A549 (cell line): ENCODE measurements around the gene MSMP. TPM values are rescaled to one million over a fixed set of nuclear protein-coding genes. Genes with fewer than 3 reads are reported as not detected.
A peak's percentile ranks its signal among the peaks of the same experiment; 100 is the strongest.

Experiments used
- ATAC-seq, 2 experiments: fragments of 200-7000 bp in 1 of 2; fragments of >200 bp in 1 of 2; cut with Nextera tagmentation in 1 of 2; cut with Tn5 transposase in 1 of 2; 3 replicates each; pipeline versions ENCODE4 v1.8.0 to v1.9.1; 2018 to 2020; ENCODE audit warnings: mild to moderate bottlenecking in 1 of 2, moderate library complexity in 1 of 2
- CTCF ChIA-PET: fragments of 300-600 bp; sonication (Branson Sonifier 250); formaldehyde crosslinking; extraction: SDS; loops from one replicate; lab custom pipeline; 2021; ENCODE audit warnings: antibody characterized with exemption, inconsistent platforms; lab: Yijun Ruan, JAX
- POLR2A ChIA-PET: fragments of 350-600 bp; formaldehyde crosslinking; extraction: SDS; loops from one replicate; lab custom pipeline; 2021; ENCODE audit warnings: antibody characterized with exemption, inconsistent platforms; lab: Yijun Ruan, JAX
- DNase-seq, 2 experiments: peaks; one replicate each; pipeline versions ENCODE4 v3.0.0 to v3.0.0-alpha.2; 2011 to 2016; ENCODE audit warnings: low read depth in 1 of 2, low spot score in 1 of 2
- FAIRE-seq: peaks from 2 replicates; lab custom pipeline; 2011; peaks lifted over from hg19 to GRCh38; lab: Jason Lieb, UNC
- H3K27ac ChIP-seq, 2 experiments: fragments of >200 bp; sonication (Bioruptor Twin); formaldehyde crosslinking; 3 replicates each; pipeline ENCODE4 v1.5.1; 2016 to 2017
- H3K4me1 ChIP-seq: fragments of >200 bp; sonication (Bioruptor Twin); formaldehyde crosslinking; 3 replicates; pipeline ENCODE4 v1.6.1; 2016
- H3K4me2 ChIP-seq: fragments of >200 bp; sonication (Bioruptor Twin); formaldehyde crosslinking; 3 replicates; pipeline ENCODE4 v1.6.1; 2016
- H3K4me3 ChIP-seq: fragments of >200 bp; sonication (Bioruptor Twin); formaldehyde crosslinking; 3 replicates; pipeline ENCODE4 v1.5.1; 2016
- H3K9me3 ChIP-seq: fragments of >200 bp; sonication (Bioruptor Twin); formaldehyde crosslinking; 3 replicates; pipeline ENCODE4 v1.6.1; 2016
- BHLHE40 ChIP-seq: IDR thresholded peaks from 2 replicates; pipeline ENCODE4 v1.6.1; 2012; ENCODE audit warnings: low read depth, low read length, inconsistent platforms
- CEBPB ChIP-seq, 2 experiments: fragments of >200 bp in 1 of 2; sonication (Bioruptor Twin) in 1 of 2; formaldehyde crosslinking in 1 of 2; IDR thresholded peaks; 2 replicates each; pipeline ENCODE4 v1.6.1; 2012 to 2016
- CHD4 ChIP-seq: fragments of 200-600 bp; sonication (generic); IDR thresholded peaks from 2 replicates; pipeline ENCODE4 v1.6.1; 2016; ENCODE audit warnings: antibody characterized with exemption, mild to moderate bottlenecking, borderline replicate concordance
- CTCF ChIP-seq: fragments of >200 bp; sonication (Bioruptor Twin); formaldehyde crosslinking; IDR thresholded peaks from 3 replicates; pipeline ENCODE4 v1.5.1; 2016
- EHMT2 ChIP-seq: fragments of 200-600 bp; sonication (generic); IDR thresholded peaks from 2 replicates; pipeline ENCODE4 v1.6.1; 2016; ENCODE audit warnings: antibody characterized with exemption, low read depth, mild to moderate bottlenecking, moderate library complexity
- FOSL2 ChIP-seq, 2 experiments: fragments of 450-650 bp in 1 of 2; fragments of >200 bp in 1 of 2; sonication (Bioruptor Twin) in 1 of 2; formaldehyde crosslinking; IDR thresholded peaks; 2 replicates each; pipeline versions ENCODE4 v1.5.0 to v1.6.1; 2016 to 2020; ENCODE audit warnings: mild to moderate bottlenecking in 1 of 2, moderate library complexity in 1 of 2
- GATA3 ChIP-seq: IDR thresholded peaks from 2 replicates; pipeline ENCODE4 v1.6.1; 2012; ENCODE audit warnings: borderline replicate concordance
- HES2 ChIP-seq: fragments of >200 bp; sonication (Bioruptor Twin); formaldehyde crosslinking; IDR thresholded peaks from 2 replicates; pipeline ENCODE4 v1.6.1; 2016
- HEYL ChIP-seq: fragments of 250-450 bp; sonication (Bioruptor Pico); IDR thresholded peaks from 2 replicates; pipeline ENCODE4 v1.8.0; 2021; ENCODE audit warnings: mild to moderate bottlenecking, moderate library complexity
- HOXB13 ChIP-seq: fragments of 250-450 bp; sonication (Bioruptor Pico); IDR thresholded peaks from 2 replicates; pipeline ENCODE4 v1.5.0; 2020; ENCODE audit warnings: low read depth, mild to moderate bottlenecking, moderate library complexity
- HOXB5 ChIP-seq: fragments of 250-450 bp; sonication (Bioruptor Pico); IDR thresholded peaks from 2 replicates; pipeline ENCODE4 v1.5.0; 2020; ENCODE audit warnings: mild to moderate bottlenecking, moderate library complexity
- KDM5A ChIP-seq: fragments of 200-600 bp; sonication (generic); IDR thresholded peaks from 2 replicates; pipeline ENCODE4 v1.6.1; 2016; ENCODE audit warnings: antibody characterized with exemption, mild to moderate bottlenecking
- MYC ChIP-seq: IDR thresholded peaks from 2 replicates; pipeline ENCODE4 v1.6.1; 2012; ENCODE audit warnings: mild to moderate bottlenecking, inconsistent platforms, low read length, improper control_type of control experiment, borderline replicate concordance
- NFE2L2 ChIP-seq: fragments of 150-350 bp; conservative IDR thresholded peaks from 2 replicates; pipeline ENCODE4 v1.6.1; 2014; ENCODE audit warnings: low read length
- NR3C1 ChIP-seq: fragments of >200 bp; sonication (Bioruptor Twin); formaldehyde crosslinking; IDR thresholded peaks from 3 replicates; pipeline ENCODE4 v1.6.1; 2017
- PBX3 ChIP-seq: IDR thresholded peaks from 2 replicates; pipeline ENCODE4 v1.6.1; 2012
- POLR2A ChIP-seq: IDR thresholded peaks from 2 replicates; pipeline ENCODE4 v1.6.1; 2012; ENCODE audit warnings: mild to moderate bottlenecking, low read length
- POLR2AphosphoS2 ChIP-seq: conservative IDR thresholded peaks from 2 replicates; pipeline ENCODE4 v1.6.1; 2012; ENCODE audit warnings: low read length, improper control_type of control experiment, inconsistent platforms
- RARB ChIP-seq: fragments of 250-450 bp; sonication (Bioruptor Pico); IDR thresholded peaks from 2 replicates; pipeline ENCODE4 v1.8.0; 2021; ENCODE audit warnings: mild to moderate bottlenecking, moderate library complexity
- REST ChIP-seq: fragments of 200-600 bp; sonication (generic); IDR thresholded peaks from 2 replicates; pipeline ENCODE4 v1.6.1; 2016; ENCODE audit warnings: antibody characterized with exemption, mild to moderate bottlenecking, moderate library complexity
- RFX5 ChIP-seq: fragments of 450-650 bp; IDR thresholded peaks from 2 replicates; pipeline ENCODE4 v1.7.1; 2014; ENCODE audit warnings: antibody characterized with exemption, mild to moderate bottlenecking, moderate library complexity
- SMC3 ChIP-seq: fragments of >200 bp; sonication (Bioruptor Twin); formaldehyde crosslinking; IDR thresholded peaks from 3 replicates; pipeline ENCODE4 v1.6.1; 2018; ENCODE audit warnings: inconsistent platforms
- TFCP2L1 ChIP-seq: fragments of 250-450 bp; sonication (Bioruptor Pico); IDR thresholded peaks from 2 replicates; pipeline ENCODE4 v1.5.0; 2021; ENCODE audit warnings: mild to moderate bottlenecking
- USF2 ChIP-seq: fragments of 450-650 bp; IDR thresholded peaks from 2 replicates; pipeline ENCODE4 v1.6.1; 2014; ENCODE audit warnings: antibody characterized with exemption
- ZC3H11A ChIP-seq: fragments of 450-650 bp; IDR thresholded peaks from 2 replicates; pipeline ENCODE4 v1.6.1; 2014; ENCODE audit warnings: antibody characterized with exemption, mild to moderate bottlenecking
- ZSCAN20 ChIP-seq: fragments of 250-450 bp; sonication (Bioruptor Pico); IDR thresholded peaks from 2 replicates; pipeline ENCODE4 v1.8.0; 2022; ENCODE audit warnings: mild to moderate bottlenecking, moderate library complexity
- WGBS: methylation state at CpG from one replicate; pipeline ENCODE4 v1.1.6; 2017; ENCODE audit errors: missing lambda C conversion rate; 5-methylcytosine and 5-hydroxymethylcytosine counted together
- polyA plus RNA-seq, 4 experiments: library from polyadenylated mRNA; depleted of rRNA in 3 of 4; stranded (reverse); fragments of >200 nt; fragmentation: RNase III in 1 of 4; extraction: RNeasy Plus Mini Kit Qiagen cat#74134 plus additional on column Dnase treatment in 1 of 4; gene quantifications; 2 replicates in 3 of 4; 3 replicates in 1 of 4; pipeline ENCODE4 v1.2.3, GENCODE V29; 2011 to 2017

The MSMP gene
- polyA plus RNA-seq, 2 of the 4 experiments (the other 2 are of a cell fraction): not detected

GRCh38 chr9:35732800-35733541 is 21.1 kb downstream of the MSMP start (continued):
- peak; percentile 36; the same call in 1 of the 3 replicates for TF ChIP-seq CTCF
- TF ChIP-seq POLR2AphosphoS2: no peak
- no peak for TF ChIP-seq MYC
- TF ChIP-seq ZSCAN20 (CRISPR knock-in tag): no peak
- TF ChIP-seq HES2: no peak
- no peak for TF ChIP-seq ZC3H11A
- TF ChIP-seq RFX5: no peak
- TF ChIP-seq CHD4: no peak
- TF ChIP-seq REST: no peak
- 0 out of 2 replicates have a peak, but pooled peaks have one; percentile 43 for TF ChIP-seq TFCP2L1 (CRISPR knock-in tag)
- TF ChIP-seq USF2: no peak
- 0 out of 2 replicates have a peak, but pooled peaks have one; percentile 58 for TF ChIP-seq RARB (CRISPR knock-in tag)
- no peak for TF ChIP-seq HOXB13
- no peak for TF ChIP-seq POLR2A
- TF ChIP-seq BHLHE40: no peak
- no peak for TF ChIP-seq EHMT2
- no peak for TF ChIP-seq NR3C1
- no peak for TF ChIP-seq CEBPB (IDR thresholded peaks at IDR 0.05)
- TF ChIP-seq KDM5A: no peak
- no peak for TF ChIP-seq GATA3

- ATAC-seq: peak; percentile 82 to 93
- Histone ChIP-seq H3K27ac (peak within 1 kb of the TSS; percentile 95 to 96), H3K9me3 (no peaks in the 10 kb centered on the region), H3K4me3 (peak within 1 kb of the TSS; percentile 87), H3K4me1 (peaks cover 52% of the 10 kb centered on the region), H3K4me2 (peak within 1 kb of the TSS; percentile 76)
- CTCF ChIA-PET: interaction anchor here (0.6 to 31.4 kb wide), 17 partner anchors 11 to 681 kb away, joined by 3 to 758 read pairs (median 5); partner anchors contain the start of genes ARHGEF39, ATOSB, CCDC107 and GBA2
- DNase-seq: peak; percentile 98 to 99
- FAIRE-seq: peak; percentile 49
- WGBS: 4% methylated on average over 14 of the region's 49 CpGs
- POLR2A ChIA-PET: interaction anchor here (0.5 to 3.6 kb wide), 25 partner anchors 10 to 652 kb away, joined by 3 to 41 read pairs (median 5); partner anchors contain the start of genes ARHGEF39, CA9, CCDC107 and FANCG
- peak; percentile 46; the same call in 1 of the 2 replicates for TF ChIP-seq PBX3
- no peak for TF ChIP-seq POLR2AphosphoS2
- TF ChIP-seq SMC3: peak; percentile 38; the same call in 1 of the 3 replicates
- peak; percentile 42; the same call in 1 of the 2 replicates for TF ChIP-seq GATA3
- no peak for TF ChIP-seq NR3C1
- no peak for TF ChIP-seq FOSL2 (IDR thresholded peaks at IDR 0.05)
- peak; percentile 40; the same call in 1 of the 2 replicates for TF ChIP-seq FOSL2 (CRISPR knock-in tag; IDR thresholded peaks at IDR 0.05)
- TF ChIP-seq CTCF: peak; percentile 40
- no peak for TF ChIP-seq KDM5A
- no peak for TF ChIP-seq HEYL (CRISPR knock-in tag)
- TF ChIP-seq NFE2L2: no peak
- TF ChIP-seq HOXB5 (CRISPR knock-in tag): 0 out of 2 replicates have a peak, but pooled peaks have one; percentile 53
These were observed 21.8 kb downstream of the MSMP start, which contains the start of the genes CREB3 and TLN1 for GRCh38 chr9:35732185-35732799. TSS of gene CREB3 (plus strand) at chr9:35732666. CDS start at chr9:35732773, 107 bp downstream. TSS of gene TLN1 (minus strand) at chr9:35732195. CDS start at chr9:35725694, 6,501 bp downstream.
